Adrenal gland (tissue), 5 donors: Measurements from ENCODE around the gene EDA.

ENCODE experiments used
- CTCF ChIP-seq, 6 experiments: fragments of 450-650 bp in 4 of 6; fragments of 200-600 bp in 2 of 6; sonication (generic) in 1 of 6; IDR thresholded peaks; 1 replicate in 5 of 6; 2 replicates in 1 of 6; pipeline versions ENCODE4 v1.5.1 to v1.8.0; 2016 to 2021; ENCODE audit warnings: antibody characterized with exemption in 6 of 6, mild to moderate bottlenecking in 2 of 6, moderate library complexity in 1 of 6
- POLR2A ChIP-seq, 2 donors: fragments of 450-650 bp; IDR thresholded peaks; one replicate each; pipeline ENCODE4 v1.6.1; 2017; ENCODE audit warnings: antibody characterized with exemption in 2 of 2, mild to moderate bottlenecking in 2 of 2, moderate library complexity in 1 of 2
- donor health status: DM: no; HTN: no; CAD: no.

- TF ChIP-seq CTCF (IDR thresholded peaks at IDR 0.05), result no peak
- TF ChIP-seq POLR2A (IDR thresholded peaks at IDR 0.05), result no peak
Measured at GRCh38 chrX:70062076-70062475, 446.2 kb downstream of the EDA start, which contains the start of gene OTUD6A.
